SKM-1 (cell line): ENCODE results near the gene TMPRSS4.
A peak's percentile ranks its signal among the peaks of the same experiment; 100 is the strongest.

Source experiments
- DNase-seq: peaks from one replicate; lab custom pipeline; 2025; ENCODE audit not compliant: unreplicated experiment; lab: John Stamatoyannopoulos, UW

TMPRSS4 gene

GRCh38 chr11:118102721-118103261 is 25.9 kb downstream of the TMPRSS4 start:
- peak; percentile 24 for DNase-seq

GRCh38 chr11:118104491-118104890 is 27.6 kb downstream of the TMPRSS4 start:
- no peak for DNase-seq

- DNase-seq, result no peak
These were observed 28.9 kb downstream of the TMPRSS4 start for GRCh38 chr11:118105657-118106305.

GRCh38 chr11:118106789-118107335 is 30.0 kb downstream of the TMPRSS4 start:
- DNase-seq, result no peak

GRCh38 chr11:118108513-118108912 is 31.6 kb downstream of the TMPRSS4 start:
- no peak for DNase-seq

- no peak for DNase-seq
These were observed 32.4 kb downstream of the TMPRSS4 start for GRCh38 chr11:118109231-118109630.

GRCh38 chr11:118111019-118111743 is 34.3 kb downstream of the TMPRSS4 start:
- DNase-seq, result no peak

- DNase-seq, result no peak
These were observed 34.8 kb downstream of the TMPRSS4 start for GRCh38 chr11:118111744-118112035.

- DNase-seq, result no peak
These were observed 36.0 kb downstream of the TMPRSS4 start for GRCh38 chr11:118112711-118113430.

GRCh38 chr11:118114266-118114665 is 37.4 kb downstream of the TMPRSS4 start:
- no peak for DNase-seq

GRCh38 chr11:118115048-118115447 is 38.2 kb downstream of the TMPRSS4 start:
- no peak for DNase-seq

GRCh38 chr11:118117790-118118601 is 41.1 kb downstream of the TMPRSS4 start:
- DNase-seq, result no peak

GRCh38 chr11:118120793-118121192 is 43.9 kb downstream of the TMPRSS4 start:
- no peak for DNase-seq

- DNase-seq, result no peak
These were observed 48.2 kb downstream of the TMPRSS4 start for GRCh38 chr11:118124929-118125535.

GRCh38 chr11:118126082-118126838 is 49.4 kb downstream of the TMPRSS4 start:
- no peak for DNase-seq

- DNase-seq, result no peak
These were observed 51.4 kb downstream of the TMPRSS4 start for GRCh38 chr11:118128310-118128709.

- DNase-seq, result peak; percentile 58
These were observed 52.0 kb downstream of the TMPRSS4 start for GRCh38 chr11:118128721-118129470.

- peak; percentile 19 for DNase-seq
These were observed 52.7 kb downstream of the TMPRSS4 start for GRCh38 chr11:118129471-118130172.
